Stimulated activated CD8-positive, alpha-beta memory T cell treated with anti-CD3 and anti-CD28 coated beads, Interleukin-4, amount 100 ng/mL, for 1 hour (primary cell): ENCODE data around the gene TPD52L2.

Source experiments
- DNase-seq, 2 donors: peaks; one replicate each; pipeline ENCODE4 v3.0.0-alpha.2; 2020; ENCODE audit warnings: low read depth in 2 of 2, low spot score in 1 of 2

Gene TPD52L2

GRCh38 chr20:63930971-63931553 is 66.0 kb downstream of the TPD52L2 start:
- no peak for DNase-seq

GRCh38 chr20:63931735-63932134 is 66.7 kb downstream of the TPD52L2 start:
- DNase-seq = no peak

DNA sequence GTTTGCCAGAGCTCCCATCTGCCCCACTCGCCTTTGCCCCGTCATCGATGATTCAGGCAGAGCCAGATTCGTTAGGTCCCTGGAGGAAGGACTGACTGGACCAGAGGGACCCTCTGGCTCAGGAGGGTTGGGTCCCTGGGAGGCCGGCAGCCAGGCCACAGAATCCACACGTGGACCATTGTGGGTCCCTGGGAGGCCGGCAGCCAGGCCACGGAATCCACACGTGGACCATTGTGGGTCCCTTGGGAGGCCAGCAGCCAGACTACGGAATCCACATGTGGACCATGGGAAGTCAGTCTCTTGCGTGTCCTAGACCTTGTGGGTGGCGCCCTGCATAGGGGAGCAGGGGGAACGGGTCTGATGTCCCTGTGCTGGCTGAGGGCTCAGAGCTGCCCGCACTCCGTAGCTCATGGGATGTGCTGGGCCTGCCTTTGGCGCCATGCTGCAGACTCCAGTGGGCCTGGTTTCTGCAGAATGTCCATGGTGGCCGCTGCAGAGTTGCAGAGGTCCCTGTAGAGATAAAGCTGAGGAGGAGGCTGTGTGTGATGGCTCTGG is 67.6 kb downstream of the TPD52L2 start:
- DNase-seq = no peak

- DNase-seq = no peak
Observed at GRCh38 chr20:63933646-63934045, 68.6 kb downstream of the TPD52L2 start.

DNA sequence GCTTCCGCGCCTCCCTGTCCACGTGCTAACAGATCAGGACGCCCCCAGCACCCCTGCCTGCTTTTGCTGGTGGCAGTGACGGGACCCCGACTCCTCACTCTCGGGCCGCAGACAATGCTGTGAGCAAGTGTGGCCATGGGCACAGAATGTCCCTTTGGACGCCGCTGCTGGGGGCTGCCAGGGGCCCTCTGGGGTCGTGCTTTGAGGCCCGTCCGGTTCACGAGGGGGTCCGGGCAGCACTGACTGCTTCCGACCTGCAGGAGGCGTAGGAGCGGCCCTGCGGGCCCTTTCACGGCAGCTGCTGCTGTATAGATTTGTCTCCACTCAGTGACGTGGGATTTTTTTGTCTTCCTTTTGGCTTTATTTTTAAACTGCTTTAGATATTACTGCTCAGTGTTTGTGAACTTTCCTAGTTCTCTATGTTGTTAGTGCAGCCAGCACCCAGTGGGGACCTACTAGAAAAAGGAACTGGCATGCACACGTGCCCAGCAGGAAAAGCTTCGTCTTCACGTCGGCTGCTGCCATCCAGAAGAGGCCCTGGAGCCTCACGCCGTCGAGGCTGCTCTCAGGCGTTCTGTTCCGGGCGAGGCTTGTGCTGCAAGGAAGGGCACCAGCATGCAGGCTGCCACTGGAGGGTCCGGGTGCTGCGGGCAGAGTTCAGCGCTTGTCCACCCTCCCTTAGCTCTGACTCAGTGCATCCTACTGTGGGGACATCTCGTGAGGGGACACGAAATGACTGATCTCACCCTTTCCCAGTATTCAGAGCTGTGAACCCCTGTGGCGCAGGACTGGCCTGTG is 69.4 kb downstream of the TPD52L2 start:
- DNase-seq = no peak

DNA sequence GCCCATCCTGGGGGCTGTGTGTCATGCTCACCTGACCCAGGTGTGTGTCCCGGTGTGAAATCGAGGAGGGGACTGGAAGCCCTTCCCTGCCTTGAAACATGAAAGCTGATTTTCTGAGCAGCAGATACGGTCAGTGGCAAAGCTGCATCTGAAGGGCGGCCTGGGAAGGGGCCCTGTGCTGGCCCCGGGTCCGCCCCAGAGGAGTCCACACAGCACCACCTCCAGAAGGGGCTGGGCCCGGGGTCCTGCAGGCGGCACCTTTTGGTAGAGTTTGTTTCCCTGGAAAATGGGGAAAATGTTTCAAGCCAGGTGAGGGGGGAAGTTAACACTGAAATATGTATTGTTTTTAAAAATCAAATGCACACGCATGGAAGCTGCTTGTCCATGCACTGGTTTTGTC is 70.4 kb downstream of the TPD52L2 start:
- DNase-seq = no peak

- no peak for DNase-seq
Observed at GRCh38 chr20:63937596-63937995, 72.5 kb downstream of the TPD52L2 start.

DNA sequence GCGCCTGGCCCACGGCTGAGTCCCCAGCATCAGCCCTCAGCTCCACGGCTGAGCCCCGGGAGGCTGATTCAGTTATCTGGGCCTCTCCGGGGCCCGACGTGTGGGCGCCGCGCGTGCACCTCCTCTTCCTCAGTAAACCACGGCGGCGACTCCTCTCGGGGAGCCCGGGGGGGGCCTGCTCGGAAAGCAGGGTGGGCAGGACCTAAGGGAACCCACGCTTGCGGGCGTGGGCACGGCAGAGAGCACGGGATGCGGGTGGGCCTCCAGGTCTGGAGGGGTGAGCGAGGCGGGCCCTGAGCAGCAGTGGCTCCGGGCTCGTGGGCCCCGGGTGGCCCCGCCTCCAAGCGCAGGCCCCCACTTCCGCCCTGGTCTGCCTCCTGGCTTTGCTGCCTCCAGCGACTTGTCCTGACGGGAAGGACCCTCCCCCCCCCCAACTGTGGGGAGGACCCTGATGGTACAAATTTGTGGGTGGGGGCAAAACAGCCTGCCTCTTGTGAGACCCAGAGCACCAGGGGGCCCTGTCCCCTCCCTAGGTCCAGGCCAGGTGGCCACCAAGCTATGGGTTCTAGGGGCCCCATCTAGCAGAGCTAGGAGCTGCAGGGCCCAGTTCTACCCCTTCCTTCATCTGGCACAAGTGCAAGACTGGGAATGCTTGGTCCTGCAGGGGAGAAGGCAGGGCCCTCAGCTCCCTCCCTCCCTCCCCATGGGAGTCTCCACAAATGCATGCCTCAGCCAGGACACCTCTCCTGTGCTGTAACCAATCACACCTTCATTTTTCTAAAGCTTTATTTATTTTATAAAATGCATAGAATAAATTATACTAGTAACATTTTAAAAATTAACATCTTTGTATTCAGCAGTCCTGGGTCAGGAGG is 74.2 kb downstream of the TPD52L2 start:
- DNase-seq = no peak

- no peak for DNase-seq
Observed at GRCh38 chr20:63940071-63940471, 75.0 kb downstream of the TPD52L2 start.

DNA sequence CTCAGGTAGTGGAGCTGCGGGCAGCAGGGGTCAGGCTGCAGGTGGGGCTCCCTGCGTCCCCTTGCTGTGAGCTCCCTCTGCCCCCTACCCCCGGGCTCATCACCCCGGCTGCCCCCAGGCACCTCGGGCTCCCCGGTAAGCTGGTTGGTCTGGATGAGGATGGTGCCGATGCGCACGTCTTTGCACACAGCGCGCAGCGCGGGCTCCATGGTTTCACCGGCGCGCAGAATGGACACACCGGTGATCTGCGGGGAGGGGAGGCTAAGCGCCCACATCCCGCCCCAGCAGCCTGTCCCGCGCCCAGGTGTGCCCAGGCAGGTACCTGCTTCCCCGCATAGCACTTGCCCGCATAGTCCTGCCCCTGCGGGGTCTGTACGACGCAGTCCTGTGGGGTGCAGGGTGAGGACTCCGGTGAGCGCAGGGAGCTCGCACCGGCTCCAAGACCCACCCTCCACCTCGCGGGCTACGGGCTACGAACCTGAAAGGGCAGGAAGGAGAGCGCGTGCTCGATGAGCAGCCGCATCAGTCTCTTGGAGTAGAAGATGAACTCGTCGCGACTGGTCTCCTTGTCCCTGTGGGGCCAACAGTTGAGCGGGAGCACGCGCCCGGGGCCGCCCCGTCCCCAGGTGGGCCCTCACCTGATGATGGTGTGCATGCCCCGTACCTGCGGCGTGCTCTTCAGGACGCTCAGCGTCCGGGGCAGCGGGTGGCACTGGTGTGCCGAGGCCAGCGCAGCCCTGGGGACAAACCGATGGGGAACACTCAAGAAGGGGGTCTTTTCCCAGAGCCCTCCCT is 75.6 kb downstream of the TPD52L2 start:
- no peak for DNase-seq
